Measurements from ENCODE around the gene SENP3.

Gene SENP3

DNA sequence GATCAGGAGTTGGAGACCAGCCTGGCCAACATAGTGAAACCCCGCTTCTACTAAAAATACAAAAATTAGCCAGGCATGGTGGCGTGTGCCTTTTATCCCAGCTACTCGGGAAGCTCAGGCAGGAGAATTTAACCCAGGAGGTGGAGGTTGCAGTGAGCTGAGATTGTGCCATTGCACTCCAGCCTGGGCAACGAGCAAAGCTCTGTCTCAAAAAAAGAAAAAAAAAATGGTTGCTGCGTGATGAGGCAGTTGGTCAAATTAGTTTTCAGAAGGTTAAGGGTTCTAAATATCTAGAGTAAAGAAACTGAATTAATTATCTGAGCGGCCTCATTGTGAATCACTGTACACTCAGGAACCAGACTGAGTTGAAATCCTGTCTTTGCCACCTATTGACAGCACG, 14.2 kb downstream of the SENP3 start:
- in situ Hi-C loops (cut with MboI; ENCODE audit: low sequenced_read_pairs), result no loop called here

DNA sequence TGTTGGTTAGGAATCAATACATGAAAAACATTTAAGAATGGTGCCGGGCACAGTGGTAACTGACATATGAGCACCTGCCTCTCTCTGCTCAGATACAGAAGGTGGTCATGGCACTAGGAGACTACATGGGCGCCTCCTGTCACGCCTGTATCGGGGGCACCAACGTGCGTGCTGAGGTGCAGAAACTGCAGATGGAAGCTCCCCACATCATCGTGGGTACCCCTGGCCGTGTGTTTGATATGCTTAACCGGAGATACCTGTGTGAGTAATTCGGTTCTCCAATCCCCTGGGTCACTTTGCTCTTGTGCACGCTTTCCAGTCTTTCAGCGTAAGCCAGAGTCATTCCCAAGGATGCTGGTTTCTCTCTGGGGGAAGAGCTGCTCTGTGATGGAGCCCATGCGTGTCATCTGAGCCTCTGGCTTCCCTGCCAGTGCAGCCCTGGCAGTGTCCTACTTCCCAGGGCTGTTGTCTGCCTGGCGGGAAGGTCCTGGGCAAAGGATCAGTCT, 14.8 kb downstream of the SENP3 start:
- in situ Hi-C loops (cut with MboI; ENCODE audit: low sequenced_read_pairs), result no loop called here

DNA sequence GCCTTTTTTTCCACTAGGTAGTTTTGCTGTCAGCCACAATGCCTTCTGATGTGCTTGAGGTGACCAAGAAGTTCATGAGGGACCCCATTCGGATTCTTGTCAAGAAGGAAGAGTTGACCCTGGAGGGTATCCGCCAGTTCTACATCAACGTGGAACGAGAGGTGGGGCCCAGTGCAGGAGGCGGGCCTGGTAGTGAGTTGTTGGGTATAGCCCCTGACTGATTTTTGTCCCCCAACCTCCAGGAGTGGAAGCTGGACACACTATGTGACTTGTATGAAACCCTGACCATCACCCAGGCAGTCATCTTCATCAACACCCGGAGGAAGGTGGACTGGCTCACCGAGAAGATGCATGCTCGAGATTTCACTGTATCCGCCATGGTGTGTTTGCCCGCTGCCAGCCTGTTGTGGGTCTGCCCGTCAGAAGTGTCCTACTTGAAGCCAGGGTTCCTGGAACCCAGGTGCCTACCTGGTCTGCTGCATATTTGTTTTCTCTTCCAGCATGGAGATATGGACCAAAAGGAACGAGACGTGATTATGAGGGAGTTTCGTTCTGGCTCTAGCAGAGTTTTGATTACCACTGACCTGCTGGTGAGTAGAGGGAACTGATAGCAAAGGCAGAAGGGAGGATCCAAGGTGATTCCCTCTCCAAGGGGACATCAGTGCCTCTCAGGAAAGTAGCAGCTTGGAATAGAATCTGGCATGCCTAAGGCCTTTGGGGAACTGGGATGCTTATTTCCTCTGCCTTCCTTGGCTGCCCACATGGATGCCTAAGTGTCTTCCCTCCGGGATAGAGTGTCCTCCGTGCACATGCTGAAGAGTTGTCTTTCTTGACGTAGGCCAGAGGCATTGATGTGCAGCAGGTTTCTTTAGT, 15.8 kb downstream of the SENP3 start:
- in situ Hi-C loops (cut with MboI; ENCODE audit: low sequenced_read_pairs), result no loop called here

DNA sequence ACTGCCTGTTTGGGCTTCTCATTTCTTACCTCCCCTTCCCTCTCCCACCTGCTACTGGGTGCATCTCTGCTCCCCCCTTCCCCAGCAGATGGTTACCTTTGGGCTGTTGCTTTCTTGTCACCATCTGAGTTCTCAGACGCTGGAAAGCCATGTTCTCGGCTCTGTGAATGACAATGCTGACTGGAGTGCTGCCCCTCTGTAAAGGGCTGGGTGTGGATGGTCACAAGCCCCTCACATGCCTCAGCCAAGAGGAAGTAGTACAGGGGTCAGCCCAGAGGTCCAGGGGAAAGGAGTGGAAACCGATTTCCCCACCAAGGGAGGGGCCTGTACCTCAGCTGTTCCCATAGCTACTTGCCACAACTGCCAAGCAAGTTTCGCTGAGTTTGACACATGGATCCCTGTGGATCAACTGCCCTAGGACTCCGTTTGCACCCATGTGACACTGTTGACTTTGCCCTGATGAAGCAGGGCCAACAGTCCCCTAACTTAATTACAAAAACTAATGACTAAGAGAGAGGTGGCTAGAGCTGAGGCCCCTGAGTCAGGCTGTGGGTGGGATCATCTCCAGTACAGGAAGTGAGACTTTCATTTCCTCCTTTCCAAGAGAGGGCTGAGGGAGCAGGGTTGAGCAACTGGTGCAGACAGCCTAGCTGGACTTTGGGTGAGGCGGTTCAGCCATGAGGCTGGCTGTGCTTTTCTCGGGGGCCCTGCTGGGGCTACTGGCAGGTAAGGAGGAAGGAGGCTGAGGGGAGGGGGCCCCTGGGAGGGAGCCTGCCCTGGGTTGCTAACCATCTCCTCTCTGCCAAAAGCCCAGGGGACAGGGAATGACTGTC, 17.5 kb downstream of the SENP3 start, which contains the start of gene CD68:
Gene CD68, plus strand, starts transcription at position 638 of the 833 bp plus-strand sequence. Its CDS starts 40 bp downstream, at position 678.
- in situ Hi-C loops (cut with MboI; ENCODE audit: low sequenced_read_pairs), result no loop called here

DNA sequence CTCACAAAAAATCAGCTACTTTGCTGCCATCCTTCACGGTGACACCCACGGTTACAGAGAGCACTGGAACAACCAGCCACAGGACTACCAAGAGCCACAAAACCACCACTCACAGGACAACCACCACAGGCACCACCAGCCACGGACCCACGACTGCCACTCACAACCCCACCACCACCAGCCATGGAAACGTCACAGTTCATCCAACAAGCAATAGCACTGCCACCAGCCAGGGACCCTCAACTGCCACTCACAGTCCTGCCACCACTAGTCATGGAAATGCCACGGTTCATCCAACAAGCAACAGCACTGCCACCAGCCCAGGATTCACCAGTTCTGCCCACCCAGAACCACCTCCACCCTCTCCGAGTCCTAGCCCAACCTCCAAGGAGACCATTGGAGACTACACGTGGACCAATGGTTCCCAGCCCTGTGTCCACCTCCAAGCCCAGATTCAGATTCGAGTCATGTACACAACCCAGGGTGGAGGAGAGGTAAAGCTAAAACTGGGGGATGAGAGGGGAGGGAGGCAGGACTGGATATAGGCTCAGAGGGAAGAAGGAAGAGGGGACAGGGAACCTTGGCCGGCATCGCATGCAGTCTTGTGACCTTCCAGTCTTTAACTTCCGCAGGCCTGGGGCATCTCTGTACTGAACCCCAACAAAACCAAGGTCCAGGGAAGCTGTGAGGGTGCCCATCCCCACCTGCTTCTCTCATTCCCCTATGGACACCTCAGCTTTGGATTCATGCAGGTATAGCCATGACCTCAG, 18.3 kb downstream of the SENP3 start:
- in situ Hi-C loops (cut with MboI; ENCODE audit: low sequenced_read_pairs), result no loop called here

DNA sequence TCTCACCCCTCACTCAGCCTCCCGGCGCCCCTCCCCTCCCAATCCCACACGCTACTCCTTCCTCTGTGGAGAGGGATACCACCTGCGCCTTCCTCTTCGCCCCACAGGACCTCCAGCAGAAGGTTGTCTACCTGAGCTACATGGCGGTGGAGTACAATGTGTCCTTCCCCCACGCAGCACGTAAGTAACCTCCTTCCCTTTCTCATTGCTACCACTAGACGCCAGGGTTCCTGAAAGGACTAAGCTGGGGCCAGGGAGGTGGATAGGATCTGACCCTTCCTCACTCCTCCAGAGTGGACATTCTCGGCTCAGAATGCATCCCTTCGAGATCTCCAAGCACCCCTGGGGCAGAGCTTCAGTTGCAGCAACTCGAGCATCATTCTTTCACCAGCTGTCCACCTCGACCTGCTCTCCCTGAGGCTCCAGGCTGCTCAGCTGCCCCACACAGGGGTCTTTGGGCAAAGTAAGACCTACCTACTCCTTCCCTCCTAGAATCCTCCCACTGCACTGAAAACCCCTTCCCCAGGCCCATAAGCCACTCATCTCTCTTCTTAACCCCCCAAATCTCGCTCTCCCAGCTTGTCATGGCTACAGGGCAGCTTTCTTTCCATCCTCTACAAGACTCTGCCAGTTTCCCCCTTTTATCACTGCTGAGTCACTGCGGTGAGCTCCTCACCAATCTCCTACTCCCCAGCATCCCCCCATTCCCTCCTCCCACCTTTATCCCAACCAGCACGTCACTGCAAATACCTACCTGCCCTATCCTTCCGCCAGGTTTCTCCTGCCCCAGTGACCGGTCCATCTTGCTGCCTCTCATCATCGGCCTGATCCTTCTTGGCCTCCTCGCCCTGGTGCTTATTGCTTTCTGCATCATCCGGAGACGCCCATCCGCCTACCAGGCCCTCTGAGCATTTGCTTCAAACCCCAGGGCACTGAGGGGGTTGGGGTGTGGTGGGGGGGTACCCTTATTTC, 19.2 kb downstream of the SENP3 start:
- in situ Hi-C loops (cut with MboI; ENCODE audit: low sequenced_read_pairs), result no loop called here

DNA sequence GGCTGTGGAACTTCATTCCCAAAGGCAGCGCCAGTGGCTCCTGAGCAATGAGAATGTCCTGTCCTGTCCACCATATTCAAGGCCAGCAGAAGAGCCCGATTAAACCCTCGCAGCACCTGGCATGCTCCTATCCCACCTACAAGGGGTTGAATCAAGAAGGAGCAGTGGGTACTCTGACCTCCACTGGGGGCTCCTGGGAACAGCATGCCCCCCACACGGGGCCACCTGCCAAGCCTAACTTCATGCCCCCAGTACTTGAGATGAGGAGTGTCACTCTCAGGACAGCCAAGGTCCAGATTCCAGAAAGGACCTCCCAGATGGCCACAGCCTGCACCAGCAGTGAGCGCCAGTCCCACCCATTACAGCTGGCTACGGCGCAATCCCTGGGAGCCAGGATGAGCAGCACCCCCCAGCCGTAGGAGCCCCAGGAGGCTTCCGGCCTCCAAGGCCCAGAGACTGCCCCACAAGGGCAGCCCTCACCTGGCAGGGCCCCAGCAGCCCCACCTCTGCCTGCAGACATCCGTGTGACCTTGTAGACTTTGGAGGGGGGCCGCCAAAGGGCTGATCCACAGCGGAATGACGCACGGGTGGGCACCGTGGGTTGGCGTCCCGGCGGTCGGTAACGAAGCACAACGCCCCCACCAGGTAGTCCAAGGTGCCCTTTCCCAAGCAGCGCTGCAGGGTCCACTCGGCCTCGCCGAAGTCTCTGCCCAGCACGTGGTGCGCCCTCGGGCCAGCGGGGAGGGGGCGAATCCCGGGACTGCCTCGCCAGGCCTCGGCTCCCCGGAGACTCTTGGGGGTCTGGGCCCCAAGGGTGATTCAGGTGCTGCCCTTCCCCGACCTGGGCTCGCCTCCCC, 20.9 kb downstream of the SENP3 start:
- in situ Hi-C loops (cut with MboI; ENCODE audit: low sequenced_read_pairs), result no loop called here

DNA sequence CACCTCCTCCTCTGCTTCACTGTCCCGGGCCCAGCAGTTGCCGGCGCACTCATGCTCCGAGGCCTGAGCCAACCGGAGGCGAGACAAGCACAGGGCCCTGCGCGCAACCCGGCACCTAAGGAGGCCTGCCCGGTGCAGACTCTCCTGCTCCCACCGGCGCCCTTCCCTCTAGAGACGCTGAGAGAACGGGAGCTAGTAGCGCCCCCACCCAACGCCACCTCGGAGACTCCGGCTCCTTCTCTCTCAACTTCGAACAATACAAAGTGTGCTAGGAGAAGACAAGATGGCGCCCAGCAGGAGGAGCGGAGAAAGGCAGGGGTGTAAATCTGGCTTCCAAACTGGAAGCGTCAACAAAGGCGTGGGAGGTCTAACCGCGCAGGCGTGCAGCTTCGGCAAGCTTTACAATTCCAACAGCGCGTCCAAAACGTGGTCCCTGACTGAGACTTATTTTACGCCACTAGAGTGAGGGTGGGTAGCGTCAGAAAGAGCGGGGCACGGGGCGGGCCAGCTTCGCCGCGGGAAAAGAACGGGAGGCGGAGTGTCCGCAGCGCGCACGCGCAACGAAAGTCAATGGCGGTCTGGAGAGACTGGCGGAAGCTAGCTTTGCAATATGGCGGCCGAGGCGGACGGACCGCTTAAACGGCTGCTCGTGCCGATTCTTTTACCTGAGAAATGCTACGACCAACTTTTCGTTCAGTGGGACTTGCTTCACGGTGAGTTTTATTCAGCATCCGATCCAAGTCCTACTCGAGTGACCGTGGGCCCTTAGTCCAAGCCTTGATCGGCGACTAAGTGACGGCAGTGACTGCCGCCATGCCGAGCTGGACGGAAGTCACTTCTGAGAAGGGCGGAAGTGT, 21.8 kb downstream of the SENP3 start, which contains the start of gene MPDU1:
Gene MPDU1, plus strand, starts transcription at position 600 of the 857 bp plus-strand sequence. Its CDS starts 11 bp downstream, at position 611.
- in situ Hi-C loops (cut with MboI; ENCODE audit: low sequenced_read_pairs), result no loop called here

DNA sequence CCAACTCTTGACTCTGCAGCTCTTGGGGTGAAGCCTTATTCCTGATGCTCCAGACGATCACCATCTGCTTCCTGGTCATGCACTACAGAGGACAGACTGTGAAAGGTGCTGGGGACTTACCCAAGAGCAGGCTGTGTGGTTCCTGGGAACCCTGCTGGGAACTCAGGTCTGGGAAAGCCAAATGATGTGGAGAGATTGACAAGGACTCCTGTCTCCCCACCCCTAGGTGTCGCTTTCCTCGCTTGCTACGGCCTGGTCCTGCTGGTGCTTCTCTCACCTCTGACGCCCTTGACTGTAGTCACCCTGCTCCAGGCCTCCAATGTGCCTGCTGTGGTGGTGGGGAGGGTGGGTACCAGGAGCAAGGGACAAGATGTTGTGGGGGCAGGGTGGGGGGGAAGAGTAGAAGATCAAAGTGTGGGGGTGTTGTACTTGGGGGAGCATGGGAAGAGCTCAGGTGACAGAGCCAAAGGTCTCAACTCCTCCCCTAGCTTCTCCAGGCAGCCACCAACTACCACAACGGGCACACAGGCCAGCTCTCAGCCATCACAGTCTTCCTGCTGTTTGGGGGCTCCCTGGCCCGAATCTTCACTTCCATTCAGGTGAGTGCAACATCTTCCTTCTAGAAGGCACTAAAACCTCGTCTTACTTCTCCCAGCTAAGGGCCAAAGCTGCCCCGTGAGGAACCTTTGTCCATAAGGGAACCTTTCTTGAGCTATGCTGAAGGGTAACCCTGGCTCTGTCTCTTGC, 25.1 kb downstream of the SENP3 start:
- in situ Hi-C loops (cut with MboI; ENCODE audit: low sequenced_read_pairs), result no loop called here

DNA sequence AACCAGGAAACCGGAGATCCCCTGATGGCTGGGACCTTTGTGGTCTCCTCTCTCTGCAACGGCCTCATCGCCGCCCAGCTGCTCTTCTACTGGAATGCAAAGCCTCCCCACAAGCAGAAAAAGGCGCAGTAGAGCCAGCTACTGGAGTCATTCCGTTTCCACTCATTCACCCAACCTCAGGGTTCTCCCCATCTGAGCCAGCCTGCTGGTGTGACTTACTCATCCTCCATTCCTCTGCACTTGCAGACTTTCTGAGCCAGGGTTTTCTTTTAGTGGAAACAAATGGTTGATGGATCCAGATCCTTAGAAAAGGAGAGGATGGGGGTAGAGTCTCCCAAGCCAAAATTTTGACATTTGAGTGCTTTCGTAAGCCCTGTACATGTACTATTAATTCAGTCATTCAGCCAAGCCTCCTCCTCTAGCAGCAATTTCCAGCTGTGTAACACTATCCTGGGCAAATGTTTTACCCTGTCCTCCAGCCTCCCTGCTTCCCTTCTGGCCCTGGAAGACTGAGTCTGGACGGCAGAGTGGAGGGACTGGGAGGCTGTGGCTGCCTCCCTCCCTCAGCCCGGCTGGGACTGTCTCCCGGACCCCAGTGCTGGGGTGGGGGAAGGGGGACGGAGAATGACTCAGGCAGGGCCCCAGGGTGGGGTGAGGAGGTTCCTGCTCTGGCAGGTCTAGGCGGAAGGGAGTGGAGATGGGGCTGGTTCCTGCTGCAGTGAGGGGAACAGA, 25.9 kb downstream of the SENP3 start:
- in situ Hi-C loops (cut with MboI; ENCODE audit: low sequenced_read_pairs), result no loop called here

DNA sequence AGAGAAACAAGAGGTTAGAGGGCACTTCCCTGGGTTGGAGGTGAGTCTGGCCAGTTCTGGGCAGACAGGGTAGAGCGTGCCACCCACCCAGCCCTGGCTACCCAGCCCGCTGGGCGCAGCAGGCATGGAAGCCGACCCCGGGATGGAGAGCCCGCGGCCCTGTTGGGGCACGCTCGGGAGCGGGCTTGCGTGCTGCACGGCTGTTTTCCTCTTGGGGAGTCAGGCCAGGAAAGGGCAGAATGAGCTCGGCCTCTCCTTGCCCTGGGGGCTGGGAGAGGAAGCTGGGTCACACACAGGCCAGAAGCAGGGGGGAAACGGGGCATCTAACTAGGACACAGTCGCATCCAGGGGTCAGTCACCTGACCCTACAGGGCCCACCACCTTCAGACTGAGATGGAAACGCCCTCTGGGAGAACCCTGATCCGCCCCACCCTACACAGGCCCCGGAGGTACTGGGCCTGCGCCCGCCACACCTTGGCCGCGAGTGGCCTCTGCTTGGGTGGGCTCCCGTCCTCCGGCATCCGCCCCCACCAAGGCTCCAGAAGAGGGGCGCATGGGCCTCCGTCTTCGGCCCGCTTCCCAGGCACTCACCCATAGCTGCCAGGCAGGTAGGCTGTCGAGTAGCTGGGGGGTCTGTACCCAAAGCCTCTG, 27.0 kb downstream of the SENP3 start:
- in situ Hi-C loops (cut with MboI; ENCODE audit: low sequenced_read_pairs), result no loop called here

DNA sequence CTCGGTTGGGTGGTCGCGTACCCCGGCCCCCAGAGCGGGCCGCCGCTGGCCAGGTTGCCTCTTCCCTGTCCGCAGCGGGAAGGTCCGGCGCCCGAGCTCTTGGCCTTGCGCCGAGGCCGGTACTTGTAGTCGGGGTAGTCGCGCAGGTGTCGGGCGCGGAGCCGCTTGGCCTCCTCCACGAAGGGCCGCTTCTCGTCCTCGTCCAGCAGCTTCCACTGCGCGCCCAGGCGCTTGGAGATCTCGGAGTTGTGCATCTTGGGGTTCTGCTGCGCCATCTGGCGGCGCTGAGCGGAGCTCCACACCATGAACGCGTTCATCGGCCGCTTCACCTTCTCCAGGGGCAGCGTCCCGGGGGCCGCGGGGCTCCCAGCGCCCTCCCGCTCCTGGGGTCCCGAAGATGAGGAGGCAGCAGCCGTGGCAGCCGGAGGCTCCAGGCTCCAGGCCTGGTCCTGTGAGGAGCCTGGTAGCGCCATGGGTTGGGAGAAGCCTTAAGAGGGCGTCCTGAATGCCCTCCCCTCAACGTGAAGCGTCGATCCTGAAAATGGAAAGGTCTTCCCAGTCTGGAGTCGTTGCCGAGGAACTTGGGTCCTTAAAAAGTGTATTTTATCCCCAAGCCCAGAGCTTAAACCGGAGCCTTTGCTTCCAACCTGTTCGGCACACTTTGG, 27.6 kb downstream of the SENP3 start:
- in situ Hi-C loops (cut with MboI; ENCODE audit: low sequenced_read_pairs), result no loop called here

DNA sequence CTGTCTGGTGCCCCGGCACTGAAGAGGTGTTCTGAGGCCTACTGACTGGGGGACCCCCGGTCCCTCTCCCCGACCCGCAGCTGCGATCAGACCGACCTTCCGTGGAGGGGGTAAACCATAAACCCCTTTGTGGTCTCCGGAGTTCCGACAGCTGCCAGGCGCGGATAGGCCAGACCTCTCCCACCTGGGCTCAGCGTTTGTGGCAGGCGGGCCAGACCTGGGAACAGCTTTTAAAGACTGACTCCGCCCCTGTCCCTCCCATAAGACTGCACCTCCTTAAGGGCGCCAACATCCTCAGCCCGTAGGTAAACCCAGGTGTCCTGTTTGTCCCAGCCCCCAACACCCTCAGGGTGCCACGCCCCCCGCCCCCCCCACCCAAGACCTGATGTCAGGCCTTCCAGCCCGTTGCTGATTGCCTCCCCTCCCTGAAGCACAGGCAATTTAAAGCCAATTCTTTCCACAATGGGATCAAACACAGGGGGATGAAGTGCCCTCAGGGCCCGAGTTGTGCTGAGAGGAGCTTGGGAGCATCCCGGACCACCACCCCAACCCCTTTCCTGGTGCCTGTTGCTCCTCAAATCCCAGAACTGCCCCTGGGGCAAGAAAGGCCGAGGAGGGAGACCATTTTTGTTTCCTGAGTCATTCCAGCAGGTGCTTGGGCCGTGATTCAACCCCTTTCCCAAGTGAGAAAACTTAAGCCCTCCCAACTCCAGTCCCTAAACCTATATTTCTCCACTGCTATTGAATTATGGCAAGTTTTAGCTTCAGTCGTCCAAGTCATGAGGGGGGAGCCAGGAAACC, 28.4 kb downstream of the SENP3 start, which contains the start of gene SOX15:
Gene SOX15, minus strand, starts transcription at position 204 of the 801 bp plus-strand sequence. CDS start 418 bp downstream, outside the sequence.
- in situ Hi-C loops (cut with MboI; ENCODE audit: low sequenced_read_pairs), result no loop called here

DNA sequence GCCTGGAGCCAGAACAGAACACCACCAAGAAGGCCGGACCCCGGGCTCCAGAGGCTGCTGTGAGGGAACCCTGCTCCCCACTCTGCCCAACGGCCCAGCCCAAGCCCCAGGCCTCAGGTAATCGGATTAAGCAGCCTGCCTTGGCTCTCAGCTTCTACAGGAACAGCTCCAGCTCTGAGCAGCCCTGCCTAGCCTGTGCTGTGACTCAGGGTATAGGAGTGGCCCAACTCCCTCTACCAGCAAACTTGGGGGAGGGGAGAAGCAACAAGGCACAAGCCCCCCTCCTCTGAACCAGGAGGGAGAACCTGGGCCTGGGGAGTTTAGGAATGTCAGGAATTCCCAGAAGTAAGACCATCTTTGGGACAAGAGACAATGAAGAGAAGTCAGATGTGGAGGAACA, 29.0 kb downstream of the SENP3 start:
- in situ Hi-C loops (cut with MboI; ENCODE audit: low sequenced_read_pairs), result no loop called here
